Spleen (tissue), 11 donors: Measurements from ENCODE around the gene MARCHF9. TPM values are rescaled to one million over a fixed set of nuclear protein-coding genes. Genes with fewer than 3 reads are reported as not detected.

Experiments used
- DNase-seq: peaks from one replicate; pipeline ENCODE4 v3.0.0-alpha.2; 2020
- H3K27ac ChIP-seq, 8 donors: fragments of 200-600 bp; sonication (generic) in 7 of 8; 1 replicate in 4 of 8; 2 replicates in 4 of 8; pipeline versions ENCODE4 v1.5.0 to v1.8.0; 2016 to 2021; ENCODE audit warnings: inconsistent platforms in 4 of 8, mild to moderate bottlenecking in 4 of 8, moderate library complexity in 1 of 8
- H3K27me3 ChIP-seq, 7 donors: fragments of 200-600 bp; sonication (generic) in 6 of 7; replicated peaks in 1 of 7; 1 replicate in 4 of 7; 2 replicates in 3 of 7; pipeline versions ENCODE4 v1.5.0 to v1.8.0; 2016 to 2021; ENCODE audit warnings: inconsistent platforms in 3 of 7, mild to moderate bottlenecking in 1 of 7
- H3K36me3 ChIP-seq, 6 donors: fragments of 200-600 bp; sonication (generic) in 5 of 6; 1 replicate in 4 of 6; 2 replicates in 2 of 6; pipeline versions ENCODE4 v1.5.0 to v1.8.0; 2016 to 2021; ENCODE audit warnings: inconsistent platforms in 2 of 6
- H3K4me1 ChIP-seq, 6 donors: fragments of 200-600 bp; sonication (generic) in 5 of 6; 1 replicate in 3 of 6; 2 replicates in 3 of 6; pipeline versions ENCODE4 v1.5.0 to v1.8.0; 2016 to 2021; ENCODE audit warnings: inconsistent platforms in 3 of 6
- H3K4me3 ChIP-seq, 8 donors: fragments of 200-600 bp; sonication (generic) in 7 of 8; 1 replicate in 4 of 8; 2 replicates in 4 of 8; pipeline versions ENCODE4 v1.5.0 to v1.8.0; 2016 to 2021; ENCODE audit warnings: inconsistent platforms in 4 of 8, mild to moderate bottlenecking in 4 of 8, moderate library complexity in 2 of 8
- H3K9me3 ChIP-seq, 8 donors: fragments of 200-600 bp; sonication (generic) in 7 of 8; 1 replicate in 4 of 8; 2 replicates in 4 of 8; pipeline versions ENCODE4 v1.5.0 to v1.8.0; 2016 to 2021; ENCODE audit warnings: inconsistent platforms in 4 of 8
- CTCF ChIP-seq, 11 experiments: fragments of 200-600 bp in 7 of 11; fragments of 450-650 bp in 4 of 11; sonication (generic) in 4 of 11; IDR thresholded peaks in 8 of 11; conservative IDR thresholded peaks in 3 of 11; 1 replicate in 7 of 11; 2 replicates in 4 of 11; pipeline versions ENCODE4 v1.4.0 to v1.8.0; 2016 to 2021; ENCODE audit warnings: antibody characterized with exemption in 11 of 11, inconsistent platforms in 4 of 11, mild to moderate bottlenecking in 1 of 11
- POLR2A ChIP-seq, 3 donors: fragments of 450-650 bp; IDR thresholded peaks; one replicate each; pipeline ENCODE4 v1.5.1; 2017; ENCODE audit warnings: antibody characterized with exemption in 3 of 3, mild to moderate bottlenecking in 1 of 3
- POLR2AphosphoS5 ChIP-seq, 3 donors: sonication (generic); formaldehyde crosslinking; IDR thresholded peaks; one replicate each; pipeline ENCODE4 v1.5.1; 2017; ENCODE audit warnings: antibody characterized with exemption in 3 of 3
- WGBS, 5 donors: extraction: QIAGEN DNeasy Blood & Tissue Kit in 3 of 5; methylation state at CpG; one replicate each; pipeline versions ENCODE4 v1.1.5 to v1.1.7; 2013 to 2018; 5-methylcytosine and 5-hydroxymethylcytosine counted together
- intact Hi-C: fragments of 100-400 bp; cut with DNase I; formaldehyde crosslinking; loops from one replicate; pipeline ENCODE4 v1.15.0; 2023; ENCODE audit warnings: low total_unique reads
- polyA plus RNA-seq, 3 donors: library from polyadenylated mRNA; stranded (reverse); fragments of 200-250 nt; gene quantifications; one replicate each; pipeline ENCODE4 v1.2.1, GENCODE V29; 2013
- total RNA-seq, 7 donors: library from RNA; depleted of rRNA in 3 of 7; stranded (reverse); fragments of >200 nt in 3 of 7; fragmentation: NEBNext Ultra II Directional in 4 of 7; extraction: Animal tissue kit (Norgen Biotek cat#: 25700) in 4 of 7; gene quantifications; one replicate each; pipeline versions ENCODE4 v1.1.0 to v1.2.1, GENCODE V29; 2016 to 2021
- donor health status: healthy with polysubstance abuse.
- donor health status: DM: no; HTN: no; CAD: no; lungs with moderate emphysema.
- donor health status: DM: no; HTN: no; CAD: no.
- donor health status: Bipolar disorder and iron deficiency.
- donor health status: healthy.
- donor health status: DM: no; HTN: no; CAD: no.
- donor health status: DM: yes; HTN: yes; CAD: no.

The MARCHF9 gene
- total and polyA plus RNA-seq, 10 donors: 17.2 to 49.0 (median 27.1) TPM

- no peak for DNase-seq
- Histone ChIP-seq H3K27ac (no peak overlapping the region), H3K27me3 (no peaks in the 10 kb centered on the region), H3K4me1 (peaks cover 0 to 13% (median 0%) of the 10 kb centered on the region in 6 donors), H3K9me3 (no peaks in the 10 kb centered on the region), H3K4me3 (no peak overlapping the region), H3K36me3 (peaks cover 3 to 100% (median 77%) of the 10 kb centered on the region in 6 donors)
- no peak for TF ChIP-seq POLR2AphosphoS5 (IDR thresholded peaks at IDR 0.05)
- TF ChIP-seq POLR2A (IDR thresholded peaks at IDR 0.05): no peak
- no peak for TF ChIP-seq CTCF (IDR thresholded peaks at IDR 0.05 in 8 of 11, conservative IDR thresholded peaks at IDR 0.05 in 3 of 11)
- intact Hi-C loops: no loop called here
- WGBS, 5 donors: 95 to 99% (median 98%) methylated on average over 4 of the region's 4 CpGs
These were observed 38.6 kb upstream of the MARCHF9 start for GRCh38 chr12:57716305-57716704.

GRCh38 chr12:57717131-57717530 lies 37.8 kb upstream of the MARCHF9 start:
- Histone ChIP-seq H3K9me3 (no peaks in the 10 kb centered on the region), H3K36me3 (peaks cover 3 to 100% (median 81%) of the 10 kb centered on the region in 6 donors), H3K27me3 (no peaks in the 10 kb centered on the region), H3K4me3 (no peak overlapping the region), H3K27ac (no peak overlapping the region), H3K4me1 (peaks cover 0 to 13% (median 0%) of the 10 kb centered on the region in 6 donors)
- TF ChIP-seq CTCF (IDR thresholded peaks at IDR 0.05 in 8 of 11, conservative IDR thresholded peaks at IDR 0.05 in 3 of 11) (no peak), POLR2AphosphoS5 (IDR thresholded peaks at IDR 0.05) (no peak), POLR2A (IDR thresholded peaks at IDR 0.05) (no peak)
- intact Hi-C loops: no loop called here
- no peak for DNase-seq
- WGBS, 5 donors: 96 to 100% (median 99%) methylated on average over 5 of the region's 5 CpGs

GRCh38 chr12:57717846-57718640 lies 36.9 kb upstream of the MARCHF9 start:
- Histone ChIP-seq H3K27me3 (no peaks in the 10 kb centered on the region), H3K4me3 (no peak overlapping the region), H3K36me3 (peaks cover 3 to 92% (median 80%) of the 10 kb centered on the region in 6 donors), H3K4me1 (peaks cover 0 to 13% (median 0%) of the 10 kb centered on the region in 6 donors), H3K9me3 (no peaks in the 10 kb centered on the region), H3K27ac (no peak overlapping the region)
- intact Hi-C loops: no loop called here
- TF ChIP-seq CTCF (IDR thresholded peaks at IDR 0.05 in 8 of 11, conservative IDR thresholded peaks at IDR 0.05 in 3 of 11) (no peak), POLR2AphosphoS5 (IDR thresholded peaks at IDR 0.05) (peak in 2 of 3 donors; percentile 6 to 13), POLR2A (IDR thresholded peaks at IDR 0.05) (no peak)
- DNase-seq: no peak
- WGBS, 5 donors: 94 to 98% (median 96%) methylated on average over 22 of the region's 22 CpGs
